SK-N-SH (cell line): ENCODE measurements around the gene RNF180. TPM values are rescaled to one million over a fixed set of nuclear protein-coding genes. Genes with fewer than 3 reads are reported as not detected.

ENCODE experiments used
- CTCF ChIA-PET: fragments of 300-600, 350-600 bp; formaldehyde crosslinking; extraction: SDS; loops from one replicate; lab custom pipeline; 2021; lab: Yijun Ruan, JAX
- POLR2A ChIA-PET: fragments of 350-600 bp; sonication (Branson Sonifier 250); formaldehyde crosslinking; extraction: SDS; loops from one replicate; lab custom pipeline; 2020; ENCODE audit warnings: antibody characterized with exemption, inconsistent platforms; lab: Yijun Ruan, JAX
- DNase-seq: peaks from one replicate; pipeline ENCODE4 v3.0.0; 2012
- H2AFZ ChIP-seq: fragments of 200-600 bp; sonication (generic); 2 replicates; pipeline ENCODE4 v1.8.1; 2016; ENCODE audit warnings: antibody characterized with exemption, mild to moderate bottlenecking, low read depth
- H3F3A ChIP-seq: fragments of 200-600 bp; sonication (generic); replicated peaks from 2 replicates; pipeline ENCODE3; 2016; ENCODE audit warnings: antibody characterized with exemption, mild to moderate bottlenecking; ENCODE audit not compliant: insufficient read depth
- H3K27ac ChIP-seq, 2 experiments: fragments of 200-500 bp in 1 of 2; fragments of 200-600 bp in 1 of 2; sonication (Bioruptor generic) in 1 of 2; sonication (generic), shearing (Covaris generic) in 1 of 2; 2 replicates each; pipeline versions ENCODE4 v1.5.1 to v1.6.1; 2014 to 2016; ENCODE audit warnings: low read depth in 2 of 2, inconsistent platforms in 1 of 2, low read length in 1 of 2, mild to moderate bottlenecking in 1 of 2, mixed read lengths in 1 of 2
- H3K27me3 ChIP-seq: fragments of 200-600 bp; sonication (generic), shearing (Covaris generic); 2 replicates; pipeline ENCODE4 v1.6.1; 2016; ENCODE audit warnings: mixed run types; ENCODE audit not compliant: insufficient read depth
- H3K36me3 ChIP-seq, 2 experiments: fragments of 200-500 bp in 1 of 2; fragments of 200-600 bp in 1 of 2; sonication (Bioruptor generic) in 1 of 2; sonication (generic) in 1 of 2; replicated peaks in 1 of 2; 2 replicates each; pipeline versions ENCODE3 to v1.5.1; 2014 to 2016; ENCODE audit warnings: low read length in 1 of 2, mild to moderate bottlenecking in 1 of 2; ENCODE audit not compliant: insufficient read depth in 2 of 2, control insufficient read depth in 1 of 2
- H3K4me1 ChIP-seq, 2 experiments: fragments of 200-500 bp in 1 of 2; fragments of 200-600 bp in 1 of 2; sonication (Bioruptor generic) in 1 of 2; sonication (generic), shearing (Covaris generic) in 1 of 2; 2 replicates each; pipeline versions ENCODE4 v1.5.1 to v1.6.1; 2014 to 2016; ENCODE audit warnings: low read depth in 1 of 2, low read length in 1 of 2, mixed run types in 1 of 2; ENCODE audit not compliant: insufficient read depth in 2 of 2, control insufficient read depth in 1 of 2
- H3K4me2 ChIP-seq: fragments of 200-600 bp; sonication (generic), shearing (Covaris generic); 2 replicates; pipeline ENCODE4 v1.6.1; 2017; ENCODE audit warnings: mixed run types
- H3K4me3 ChIP-seq, 2 experiments: fragments of 200-500 bp in 1 of 2; fragments of 200-600 bp in 1 of 2; sonication (Bioruptor generic) in 1 of 2; sonication (generic), shearing (Covaris generic) in 1 of 2; 2 replicates each; pipeline versions ENCODE4 v1.5.1 to v1.8.1; 2014 to 2016; ENCODE audit warnings: low read depth in 2 of 2, inconsistent platforms in 1 of 2, low read length in 1 of 2, mild to moderate bottlenecking in 1 of 2, mixed read lengths in 1 of 2, moderate library complexity in 1 of 2
- H3K79me2 ChIP-seq: fragments of 200-600 bp; sonication (generic); 2 replicates; pipeline ENCODE4 v1.8.1; 2017; ENCODE audit warnings: mild to moderate bottlenecking; ENCODE audit not compliant: insufficient read depth
- H3K9ac ChIP-seq: fragments of 200-600 bp; sonication (generic); 2 replicates; pipeline ENCODE4 v1.6.1; 2017; ENCODE audit warnings: mixed run types
- H3K9me2 ChIP-seq: fragments of 200-600 bp; sonication (generic); 2 replicates; pipeline ENCODE4 v1.6.1; 2017; ENCODE audit warnings: mixed run types
- H3K9me3 ChIP-seq: fragments of 200-600 bp; sonication (generic); 2 replicates; pipeline ENCODE4 v1.6.1; 2017; ENCODE audit warnings: mixed run types, mild to moderate bottlenecking, moderate library complexity
- H4K20me1 ChIP-seq: fragments of 200-600 bp; sonication (generic); 2 replicates; pipeline ENCODE4 v1.6.1; 2017; ENCODE audit warnings: mild to moderate bottlenecking, mixed run types; ENCODE audit not compliant: insufficient read depth
- ELF1 ChIP-seq: IDR thresholded peaks from 2 replicates; pipeline ENCODE4 v1.4.0; 2012
- FOSL2 ChIP-seq: IDR thresholded peaks from 2 replicates; pipeline ENCODE4 v1.4.0; 2012; ENCODE audit warnings: low read depth, mild to moderate bottlenecking, moderate library complexity, borderline replicate concordance
- FOXJ3 ChIP-seq: sonication (generic); formaldehyde crosslinking; IDR thresholded peaks from 2 replicates; pipeline ENCODE4 v1.5.1; 2020; ENCODE audit warnings: mild to moderate bottlenecking, missing genetic modification reagents
- FOXM1 ChIP-seq: IDR thresholded peaks from 2 replicates; pipeline ENCODE4 v1.4.0; 2012; ENCODE audit warnings: low read depth, mild to moderate bottlenecking
- MEF2A ChIP-seq: IDR thresholded peaks from 2 replicates; pipeline ENCODE4 v1.4.0; 2012; ENCODE audit warnings: low read depth, borderline replicate concordance
- NFIC ChIP-seq: IDR thresholded peaks from 2 replicates; pipeline ENCODE4 v1.4.0; 2012; ENCODE audit warnings: borderline replicate concordance
- NRF1 ChIP-seq: IDR thresholded peaks from 2 replicates; pipeline ENCODE4 v1.6.1; 2012; ENCODE audit warnings: low read depth, mild to moderate bottlenecking, low read length
- RAD21 ChIP-seq: IDR thresholded peaks from 2 replicates; pipeline ENCODE4 v1.6.1; 2012; ENCODE audit warnings: mild to moderate bottlenecking, low read length
- RXRA ChIP-seq: IDR thresholded peaks from 2 replicates; pipeline ENCODE4 v1.4.0; 2012; ENCODE audit warnings: low read depth, mild to moderate bottlenecking, borderline replicate concordance
- TCF12 ChIP-seq: IDR thresholded peaks from 2 replicates; pipeline ENCODE4 v1.4.0; 2012
- WGBS: methylation state at CpG from one replicate; pipeline ENCODE4 v1.1.6; 2017; ENCODE audit warnings: low lambda C conversion rate; 5-methylcytosine and 5-hydroxymethylcytosine counted together
- polyA plus RNA-seq, 3 experiments: library from polyadenylated mRNA; depleted of rRNA; stranded (reverse); fragments of >200 nt; gene quantifications; 2 replicates each; pipeline ENCODE4 v1.2.3, GENCODE V29; 2012
- TF ChIP-seq, protein P1 (sequence below): fragments of 150-350 bp; IDR thresholded peaks from 2 replicates; pipeline ENCODE4 v1.6.1; 2016; ENCODE audit warnings: mild to moderate bottlenecking, low read depth, low read length
- TF ChIP-seq, protein P2 (sequence below): IDR thresholded peaks from 2 replicates; pipeline ENCODE4 v1.4.0; 2012; ENCODE audit warnings: low read depth
- TF ChIP-seq, protein P3 (sequence below): IDR thresholded peaks from 2 replicates; pipeline ENCODE4 v1.4.0; 2012; ENCODE audit warnings: low read depth, borderline replicate concordance
- TF ChIP-seq, protein P4 (sequence below): fragments of 200-600 bp; sonication (generic); IDR thresholded peaks from 2 replicates; pipeline ENCODE4 v1.6.1; 2017; ENCODE audit warnings: antibody characterized with exemption, mild to moderate bottlenecking, moderate library complexity
- TF ChIP-seq, protein P5 (sequence below): IDR thresholded peaks from 2 replicates; pipeline ENCODE4; 2012

The RNF180 gene
- polyA plus RNA-seq, 1 of the 3 experiments (the other 2 are of a cell fraction) = 0.02 TPM

DNA sequence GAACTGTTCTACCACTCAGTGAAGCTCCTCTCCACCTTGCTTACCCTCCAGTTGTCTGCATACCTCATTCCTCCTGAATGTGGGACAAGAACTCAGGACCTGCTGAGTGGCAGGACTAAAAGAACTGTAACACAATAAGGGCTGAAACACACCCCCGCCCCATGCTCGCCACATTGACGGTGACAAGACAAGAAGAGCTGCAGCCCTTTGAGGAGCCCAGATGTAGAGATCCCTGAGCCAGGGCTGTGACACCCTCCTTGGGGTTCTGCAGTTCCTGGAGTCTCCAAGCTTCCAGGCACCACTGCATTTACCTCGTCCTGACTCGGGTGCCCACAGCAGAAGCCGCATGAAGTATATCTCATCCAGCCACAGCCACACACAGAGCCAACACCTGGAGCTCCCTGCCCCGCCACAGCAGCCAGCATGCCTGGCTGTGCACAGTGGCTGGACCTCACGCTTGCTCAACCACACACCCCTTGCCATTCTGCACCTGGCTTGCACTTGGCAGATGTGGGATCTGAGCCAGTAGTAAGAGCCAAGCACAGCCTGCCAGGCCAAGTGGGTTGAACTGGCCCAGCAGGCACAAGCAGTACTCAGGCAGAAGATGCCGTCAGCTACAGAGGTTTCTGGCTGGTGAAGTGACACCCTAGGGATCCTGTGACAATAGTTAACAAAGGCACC is 166.1 kb downstream of the RNF180 start:
- TF ChIP-seq FOSL2 = no peak
- TF ChIP-seq, protein P1, sequence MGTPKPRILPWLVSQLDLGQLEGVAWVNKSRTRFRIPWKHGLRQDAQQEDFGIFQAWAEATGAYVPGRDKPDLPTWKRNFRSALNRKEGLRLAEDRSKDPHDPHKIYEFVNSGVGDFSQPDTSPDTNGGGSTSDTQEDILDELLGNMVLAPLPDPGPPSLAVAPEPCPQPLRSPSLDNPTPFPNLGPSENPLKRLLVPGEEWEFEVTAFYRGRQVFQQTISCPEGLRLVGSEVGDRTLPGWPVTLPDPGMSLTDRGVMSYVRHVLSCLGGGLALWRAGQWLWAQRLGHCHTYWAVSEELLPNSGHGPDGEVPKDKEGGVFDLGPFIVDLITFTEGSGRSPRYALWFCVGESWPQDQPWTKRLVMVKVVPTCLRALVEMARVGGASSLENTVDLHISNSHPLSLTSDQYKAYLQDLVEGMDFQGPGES = no peak
- TF ChIP-seq, protein P2, sequence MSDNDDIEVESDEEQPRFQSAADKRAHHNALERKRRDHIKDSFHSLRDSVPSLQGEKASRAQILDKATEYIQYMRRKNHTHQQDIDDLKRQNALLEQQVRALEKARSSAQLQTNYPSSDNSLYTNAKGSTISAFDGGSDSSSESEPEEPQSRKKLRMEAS = no peak
- CTCF ChIA-PET = no interaction called here
- Histone ChIP-seq H3K4me2 (no peak overlapping the region), H3K4me1 (no peaks in the 10 kb centered on the region), H4K20me1 (no peaks in the 10 kb centered on the region), H3K9ac (no peak overlapping the region), H2AFZ (no peak overlapping the region), H3K27ac (no peak overlapping the region), H3K9me3 (no peaks in the 10 kb centered on the region), H3K4me3 (no peak overlapping the region), H3K79me2 (no peaks in the 10 kb centered on the region), H3K36me3 (no peaks in the 10 kb centered on the region), H3K9me2 (no peaks in the 10 kb centered on the region), H3F3A (no peaks in the 10 kb centered on the region), H3K27me3 (no peaks in the 10 kb centered on the region)
- 4% methylated on average over 9 of the region's 9 CpGs for WGBS
- no peak for DNase-seq
- POLR2A ChIA-PET = no interaction called here

DNA sequence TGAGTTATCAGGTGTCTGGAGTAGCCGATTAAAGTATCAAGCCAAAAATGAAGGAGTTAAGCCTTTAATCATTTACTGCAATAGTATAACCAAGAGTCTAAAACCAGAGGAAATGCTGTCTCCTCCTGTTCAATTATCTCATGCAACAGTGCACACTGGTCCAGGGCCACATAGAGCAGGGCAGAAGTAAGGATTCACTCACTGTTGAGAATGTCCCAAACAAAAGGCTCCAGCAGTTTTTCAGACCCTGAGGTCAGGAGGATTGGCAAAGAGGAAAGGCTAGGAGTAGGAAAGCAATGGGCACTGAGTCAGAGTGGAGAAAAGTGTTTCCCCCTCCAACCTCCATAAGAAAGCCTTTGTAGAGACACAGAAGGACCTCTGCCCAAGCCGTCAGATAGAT is 168.2 kb downstream of the RNF180 start:
- no peaks in the 10 kb centered on the region for H3K9me3 ChIP-seq
- no peak for DNase-seq
- CTCF ChIA-PET = no interaction called here
- H3K36me3 ChIP-seq = no peaks in the 10 kb centered on the region
- no peaks in the 10 kb centered on the region for H3K9me2 ChIP-seq
- no peaks in the 10 kb centered on the region for H3K4me1 ChIP-seq
- no peak for TF ChIP-seq NRF1
- TF ChIP-seq FOSL2 = no peak
- TF ChIP-seq ELF1 = no peak
- no peak for TF ChIP-seq FOXJ3 (CRISPR knock-in tag)
- no peak for TF ChIP-seq MEF2A
- no peak overlapping the region for H2AFZ ChIP-seq
- no peak overlapping the region for H3K27ac ChIP-seq
- H4K20me1 ChIP-seq = no peaks in the 10 kb centered on the region
- H3K79me2 ChIP-seq = no peaks in the 10 kb centered on the region
- no peak overlapping the region for H3K4me2 ChIP-seq
- H3K27me3 ChIP-seq = no peaks in the 10 kb centered on the region
- WGBS = 3% methylated on average over 2 of the region's 2 CpGs
- no peak overlapping the region for H3K9ac ChIP-seq
- POLR2A ChIA-PET = no interaction called here
- H3K4me3 ChIP-seq = no peak overlapping the region
- H3F3A ChIP-seq = no peaks in the 10 kb centered on the region

DNA sequence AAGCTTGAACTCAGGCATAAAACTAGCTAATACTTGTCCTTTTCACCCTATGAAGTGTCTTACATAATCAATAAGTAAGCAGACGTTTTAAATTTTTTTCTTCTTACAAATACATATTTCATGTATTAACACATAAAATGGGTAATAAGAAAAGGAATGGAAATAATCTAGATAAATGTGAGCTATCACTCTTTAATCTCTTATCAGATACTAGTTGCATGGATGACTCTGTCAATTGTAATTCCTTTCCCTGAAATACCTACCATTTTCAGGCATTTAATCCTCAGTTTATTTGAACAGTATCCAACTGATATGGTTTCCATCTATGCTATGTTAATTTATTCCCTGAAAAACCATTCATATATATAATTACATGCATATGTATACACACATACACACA is 174.1 kb downstream of the RNF180 start:
- H3K9me3 ChIP-seq = no peaks in the 10 kb centered on the region
- no peak overlapping the region for H3K9ac ChIP-seq
- no peak overlapping the region for H3K4me3 ChIP-seq
- POLR2A ChIA-PET = no interaction called here
- no peaks in the 10 kb centered on the region for H3K9me2 ChIP-seq
- no peak for DNase-seq
- H3K27me3 ChIP-seq = no peaks in the 10 kb centered on the region
- H3K36me3 ChIP-seq = no peaks in the 10 kb centered on the region
- H2AFZ ChIP-seq = no peak overlapping the region
- no peaks in the 10 kb centered on the region for H4K20me1 ChIP-seq
- no peaks in the 10 kb centered on the region for H3K79me2 ChIP-seq
- CTCF ChIA-PET = no interaction called here
- H3K4me2 ChIP-seq = no peak overlapping the region
- no peaks in the 10 kb centered on the region for H3K4me1 ChIP-seq
- H3K27ac ChIP-seq = no peak overlapping the region
- WGBS = 0% methylated on average over 1 of the region's 1 CpG
- no peaks in the 10 kb centered on the region for H3F3A ChIP-seq
- no peak for TF ChIP-seq RXRA
- TF ChIP-seq, protein P3, sequence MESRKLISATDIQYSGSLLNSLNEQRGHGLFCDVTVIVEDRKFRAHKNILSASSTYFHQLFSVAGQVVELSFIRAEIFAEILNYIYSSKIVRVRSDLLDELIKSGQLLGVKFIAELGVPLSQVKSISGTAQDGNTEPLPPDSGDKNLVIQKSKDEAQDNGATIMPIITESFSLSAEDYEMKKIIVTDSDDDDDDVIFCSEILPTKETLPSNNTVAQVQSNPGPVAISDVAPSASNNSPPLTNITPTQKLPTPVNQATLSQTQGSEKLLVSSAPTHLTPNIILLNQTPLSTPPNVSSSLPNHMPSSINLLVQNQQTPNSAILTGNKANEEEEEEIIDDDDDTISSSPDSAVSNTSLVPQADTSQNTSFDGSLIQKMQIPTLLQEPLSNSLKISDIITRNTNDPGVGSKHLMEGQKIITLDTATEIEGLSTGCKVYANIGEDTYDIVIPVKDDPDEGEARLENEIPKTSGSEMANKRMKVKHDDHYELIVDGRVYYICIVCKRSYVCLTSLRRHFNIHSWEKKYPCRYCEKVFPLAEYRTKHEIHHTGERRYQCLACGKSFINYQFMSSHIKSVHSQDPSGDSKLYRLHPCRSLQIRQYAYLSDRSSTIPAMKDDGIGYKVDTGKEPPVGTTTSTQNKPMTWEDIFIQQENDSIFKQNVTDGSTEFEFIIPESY = no peak
- TF ChIP-seq, protein P1 = no peak
- no peak for TF ChIP-seq NFIC
- no peak for TF ChIP-seq FOXM1
- TF ChIP-seq, protein P4, sequence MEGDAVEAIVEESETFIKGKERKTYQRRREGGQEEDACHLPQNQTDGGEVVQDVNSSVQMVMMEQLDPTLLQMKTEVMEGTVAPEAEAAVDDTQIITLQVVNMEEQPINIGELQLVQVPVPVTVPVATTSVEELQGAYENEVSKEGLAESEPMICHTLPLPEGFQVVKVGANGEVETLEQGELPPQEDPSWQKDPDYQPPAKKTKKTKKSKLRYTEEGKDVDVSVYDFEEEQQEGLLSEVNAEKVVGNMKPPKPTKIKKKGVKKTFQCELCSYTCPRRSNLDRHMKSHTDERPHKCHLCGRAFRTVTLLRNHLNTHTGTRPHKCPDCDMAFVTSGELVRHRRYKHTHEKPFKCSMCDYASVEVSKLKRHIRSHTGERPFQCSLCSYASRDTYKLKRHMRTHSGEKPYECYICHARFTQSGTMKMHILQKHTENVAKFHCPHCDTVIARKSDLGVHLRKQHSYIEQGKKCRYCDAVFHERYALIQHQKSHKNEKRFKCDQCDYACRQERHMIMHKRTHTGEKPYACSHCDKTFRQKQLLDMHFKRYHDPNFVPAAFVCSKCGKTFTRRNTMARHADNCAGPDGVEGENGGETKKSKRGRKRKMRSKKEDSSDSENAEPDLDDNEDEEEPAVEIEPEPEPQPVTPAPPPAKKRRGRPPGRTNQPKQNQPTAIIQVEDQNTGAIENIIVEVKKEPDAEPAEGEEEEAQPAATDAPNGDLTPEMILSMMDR = no peak
- TF ChIP-seq RAD21 = no peak
- TF ChIP-seq FOXJ3 (CRISPR knock-in tag) = no peak
- TF ChIP-seq TCF12 = no peak
- TF ChIP-seq, protein P5, sequence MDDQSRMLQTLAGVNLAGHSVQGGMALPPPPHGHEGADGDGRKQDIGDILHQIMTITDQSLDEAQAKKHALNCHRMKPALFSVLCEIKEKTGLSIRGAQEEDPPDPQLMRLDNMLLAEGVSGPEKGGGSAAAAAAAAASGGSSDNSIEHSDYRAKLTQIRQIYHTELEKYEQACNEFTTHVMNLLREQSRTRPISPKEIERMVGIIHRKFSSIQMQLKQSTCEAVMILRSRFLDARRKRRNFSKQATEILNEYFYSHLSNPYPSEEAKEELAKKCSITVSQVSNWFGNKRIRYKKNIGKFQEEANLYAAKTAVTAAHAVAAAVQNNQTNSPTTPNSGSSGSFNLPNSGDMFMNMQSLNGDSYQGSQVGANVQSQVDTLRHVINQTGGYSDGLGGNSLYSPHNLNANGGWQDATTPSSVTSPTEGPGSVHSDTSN = no peak
